HG03354 (cell line): ENCODE data around the gene MAPK11.

Source experiments
- ATAC-seq: cut with Tn5 transposase; IDR thresholded peaks from one replicate; pipeline ENCODE4 v1.9.1; 2021; ENCODE audit warnings: mild to moderate bottlenecking; ENCODE audit not compliant: unreplicated experiment, poor library complexity, severe bottlenecking

MAPK11 gene

GRCh38 chr22:50269970-50270665 is at the start of gene MAPK11:
Gene MAPK11, minus strand, starts transcription at chr22:50270380. Its CDS starts 88 bp downstream, at chr22:50270292.
- no peak for ATAC-seq

- ATAC-seq = no peak
These were observed 49.3 kb upstream of the MAPK11 start for GRCh38 chr22:50319503-50319951.

GRCh38 chr22:50318698-50319411 is 48.7 kb upstream of the MAPK11 start:
- no peak for ATAC-seq

GRCh38 chr22:50318356-50318697 is 48.1 kb upstream of the MAPK11 start:
- ATAC-seq = no peak

DNA sequence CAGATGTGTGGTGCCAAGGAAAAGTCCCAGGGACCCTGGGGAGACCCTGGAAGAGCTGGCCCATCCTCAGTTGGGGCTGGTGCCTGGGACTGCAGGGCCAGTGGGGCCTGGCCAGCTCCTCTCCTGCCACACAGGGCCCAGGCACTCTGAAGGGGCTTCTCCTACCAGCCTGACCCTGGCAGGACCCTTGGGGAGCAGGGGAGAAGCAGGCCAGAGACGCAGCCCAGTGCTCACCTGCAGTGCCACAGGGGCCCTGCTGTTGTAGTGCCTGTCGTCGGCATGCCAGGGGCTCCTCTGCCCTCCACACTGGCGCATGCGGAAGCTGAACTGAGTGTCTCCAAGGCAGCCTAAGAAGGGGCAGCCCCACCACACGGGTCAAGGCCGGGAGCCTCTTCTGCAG is 47.5 kb upstream of the MAPK11 start:
- ATAC-seq = no peak

DNA sequence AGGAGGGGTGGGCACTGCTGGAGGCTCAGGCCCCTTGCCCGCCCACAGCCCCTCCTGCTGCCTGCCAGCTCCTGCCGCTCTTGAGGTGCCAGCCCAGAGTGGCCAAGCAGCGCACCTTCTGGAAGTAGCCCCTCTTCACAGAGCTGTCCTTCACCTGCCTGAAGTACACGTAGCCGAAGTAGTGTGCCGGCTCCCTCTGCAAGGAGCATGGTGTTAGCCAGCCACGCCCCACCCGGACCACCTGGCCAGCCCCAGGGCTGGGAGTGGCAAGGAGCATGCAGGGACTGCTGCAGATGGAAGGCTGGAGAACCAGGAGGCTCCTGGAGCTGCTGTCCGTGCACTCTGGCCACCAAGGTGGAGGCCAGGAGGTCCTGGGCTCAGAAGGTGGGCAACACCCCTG is 47.0 kb upstream of the MAPK11 start:
- ATAC-seq = no peak

- ATAC-seq = no peak
These were observed 46.2 kb upstream of the MAPK11 start for GRCh38 chr22:50316114-50317065.

DNA sequence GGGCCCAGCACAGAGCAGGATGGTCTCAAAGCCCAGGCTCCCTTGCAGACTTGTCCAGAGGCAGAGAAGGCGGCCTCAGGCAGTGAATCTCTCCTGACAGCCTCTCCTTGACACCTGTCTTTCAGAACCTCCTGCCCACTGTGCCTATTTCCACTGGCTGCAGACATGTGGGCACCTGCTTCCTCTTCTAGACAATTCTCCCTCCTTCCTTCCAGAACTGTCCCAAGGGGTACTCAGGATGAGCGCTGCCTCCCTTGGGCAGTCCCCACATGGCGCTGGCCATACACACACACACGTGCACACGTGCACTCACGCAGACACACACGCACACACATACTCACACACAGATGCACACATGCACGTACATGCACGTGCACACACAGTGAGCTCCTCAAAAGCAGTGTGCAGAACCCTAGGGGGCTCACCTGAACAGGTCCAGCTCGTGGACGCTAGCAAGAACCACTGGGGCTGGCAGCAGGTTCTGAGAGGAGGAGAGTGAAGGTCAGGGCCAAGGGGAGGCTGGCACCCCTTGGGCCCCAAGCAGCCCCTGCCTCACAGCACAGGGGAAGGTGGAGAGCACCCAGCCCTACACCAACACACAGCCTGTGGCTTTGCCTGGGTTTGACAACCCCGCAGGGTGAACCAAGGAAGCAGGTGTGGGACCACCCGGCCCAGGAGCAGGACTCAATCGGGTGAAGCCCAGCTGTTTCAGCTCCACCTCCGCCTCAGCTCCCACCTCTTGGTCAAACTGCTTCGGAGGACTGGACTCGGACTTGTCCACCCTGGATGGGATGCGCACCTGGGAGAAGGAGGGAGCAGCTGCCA is 45.3 kb upstream of the MAPK11 start:
- peak; percentile 7 for ATAC-seq

DNA sequence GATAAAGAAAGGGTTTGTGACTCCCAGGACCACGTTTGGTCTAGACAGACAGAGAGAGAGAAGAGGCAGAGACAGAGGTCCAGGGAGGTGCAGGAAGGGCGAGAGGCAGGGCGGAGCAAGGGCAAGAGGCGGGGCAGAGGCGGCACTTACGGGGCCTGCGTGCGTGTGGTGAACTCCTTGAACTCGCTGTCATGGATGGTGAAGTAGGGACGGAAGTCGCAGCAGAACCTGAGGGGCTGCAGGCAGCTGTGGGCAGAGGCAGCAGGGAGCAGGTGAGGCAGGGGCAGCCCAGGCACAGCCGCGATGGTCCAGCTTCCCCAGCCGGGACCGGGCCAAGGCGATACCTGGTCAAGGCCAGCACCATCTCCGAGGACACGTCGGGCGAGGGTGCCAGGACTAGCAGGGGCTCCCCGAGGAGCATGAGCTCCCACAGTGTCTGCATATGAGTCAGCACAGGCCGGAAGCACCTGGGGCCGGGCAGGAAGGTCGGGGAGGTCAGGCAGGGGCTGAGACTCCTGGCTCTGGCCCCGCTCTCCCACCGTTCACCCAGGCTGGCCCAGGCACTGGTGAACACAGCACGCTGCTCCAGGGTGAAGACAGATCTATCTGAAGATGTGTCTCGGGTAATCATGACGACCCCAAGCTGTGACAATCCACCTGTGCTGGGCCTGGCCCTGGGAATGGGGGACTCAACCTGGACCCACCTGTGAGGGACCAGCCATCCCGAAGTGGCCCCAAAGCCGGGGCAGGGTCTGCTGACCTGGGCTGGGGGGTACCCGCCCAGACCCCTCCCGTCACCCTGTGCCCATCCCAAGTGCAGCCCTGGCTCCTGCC is 44.5 kb upstream of the MAPK11 start:
- peak; percentile 80 for ATAC-seq

GRCh38 chr22:50314081-50314454 is 43.9 kb upstream of the MAPK11 start:
- ATAC-seq = no peak

- ATAC-seq = no peak
These were observed 43.4 kb upstream of the MAPK11 start for GRCh38 chr22:50313600-50313999.

- no peak for ATAC-seq
These were observed 42.8 kb upstream of the MAPK11 start for GRCh38 chr22:50313021-50313420.

- no peak for ATAC-seq
These were observed 42.2 kb upstream of the MAPK11 start for GRCh38 chr22:50312371-50312770.

DNA sequence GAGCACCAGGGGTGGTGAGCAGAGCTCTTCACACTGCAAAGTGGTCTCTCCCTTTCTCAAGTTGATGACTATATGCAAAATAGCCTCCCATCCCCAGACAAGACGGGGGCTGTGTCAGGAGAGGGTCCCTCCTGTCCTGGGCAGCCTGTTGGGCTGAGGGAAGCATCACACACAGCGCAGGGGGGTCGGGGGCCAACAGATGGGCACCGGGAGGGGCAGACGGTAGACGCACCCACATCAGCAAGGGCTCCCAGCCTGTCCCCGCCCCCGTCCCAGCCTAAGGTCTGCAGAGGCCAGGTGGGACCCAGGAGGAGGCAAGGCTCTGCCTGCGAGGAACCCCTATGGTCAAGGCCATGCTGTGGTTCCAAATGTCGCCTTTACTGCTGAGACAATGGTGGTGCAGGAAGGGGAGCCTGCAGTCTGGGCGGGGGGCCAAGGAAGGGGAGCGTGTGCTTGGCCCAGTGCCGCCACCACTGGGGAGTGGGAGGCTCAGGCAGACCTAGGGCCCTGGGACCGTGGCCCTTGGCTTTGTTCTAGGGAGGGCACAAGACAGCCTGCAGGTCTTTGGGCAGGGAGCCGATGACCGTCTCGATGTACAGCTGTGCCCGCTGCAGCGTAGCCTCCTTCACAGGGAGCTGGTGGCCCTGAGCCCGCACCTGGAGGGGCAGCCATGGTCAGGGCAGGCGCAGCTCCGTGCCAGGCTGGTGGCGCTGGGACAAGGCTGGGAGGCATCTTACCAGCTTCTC is 41.6 kb upstream of the MAPK11 start:
- ATAC-seq = no peak

DNA sequence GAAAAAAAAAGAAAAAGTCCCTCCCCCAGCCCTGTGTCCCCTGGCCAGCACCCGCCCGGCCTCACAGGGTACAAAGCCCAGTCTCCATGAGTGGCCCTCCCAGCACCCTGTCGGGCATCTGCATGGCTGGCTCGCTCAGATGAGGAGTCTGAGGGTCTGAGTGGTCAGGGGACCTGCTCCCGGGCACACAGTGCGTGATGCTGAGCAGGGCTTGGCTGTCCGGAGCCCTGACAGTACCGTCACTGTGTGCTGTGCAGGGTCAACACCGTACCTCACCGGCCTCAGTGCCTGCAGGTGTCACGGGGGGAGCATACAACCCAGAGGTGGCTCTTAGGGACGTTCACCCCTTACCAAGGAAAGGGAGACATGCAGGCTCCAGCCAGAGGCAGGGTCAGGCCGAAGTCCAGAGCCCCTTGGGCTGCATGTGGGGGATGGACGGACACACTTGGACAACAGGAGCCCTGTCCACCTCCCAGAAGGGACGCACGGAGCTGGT is 40.8 kb upstream of the MAPK11 start:
- ATAC-seq = no peak

GRCh38 chr22:50310031-50310722 is 40.0 kb upstream of the MAPK11 start:
- ATAC-seq = no peak

DNA sequence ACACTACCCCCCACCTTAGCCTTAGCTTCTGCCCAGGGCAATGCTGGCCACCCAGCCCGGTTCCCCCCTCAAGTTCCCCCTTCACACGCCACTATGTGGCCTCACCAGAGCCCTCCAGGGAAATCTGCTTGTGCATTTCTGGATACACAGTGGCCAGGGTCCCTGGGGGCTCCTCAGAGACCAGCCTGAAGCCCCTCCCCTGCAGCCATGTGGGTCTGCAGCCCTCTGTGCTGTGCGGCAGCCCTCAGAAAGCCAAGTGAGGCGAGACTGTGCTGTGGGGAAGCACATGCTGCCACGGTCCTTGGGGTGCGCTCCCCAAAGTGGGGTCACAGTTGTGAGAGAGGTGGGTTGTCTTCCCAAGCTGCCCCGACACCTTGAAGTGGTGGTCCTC is 39.4 kb upstream of the MAPK11 start:
- no peak for ATAC-seq
